Dermis blood vessel endothelial cell (primary cell): Measurements from ENCODE around the gene DDX56. TPM values are rescaled to one million over a fixed set of nuclear protein-coding genes. Genes with fewer than 3 reads are reported as not detected.
"Not testable (repeated sequence)": the region's sequence is repeated elsewhere in the genome, so short reads cannot be mapped to it uniquely, and the experiment has no call there.

Experiments
- DNase-seq: peaks from one replicate; pipeline ENCODE4 v3.0.0; 2010
- total RNA-seq: library from RNA; depleted of rRNA; stranded (reverse); fragments of >200 nt; gene quantifications from 2 replicates; pipeline ENCODE4 v1.2.3, GENCODE V29; 2014

DDX56 gene
- total RNA-seq, 1 donor from 2014 or later, result 55.5 TPM

- DNase-seq, result peak; percentile 17
Measured at GRCh38 chr7:44561962-44562621, 11.6 kb downstream of the DDX56 start.

GRCh38 chr7:44561481-44561880 lies 12.2 kb downstream of the DDX56 start:
- DNase-seq, result no peak

- no peak for DNase-seq
Measured at GRCh38 chr7:44559485-44559884, 14.2 kb downstream of the DDX56 start.

- DNase-seq, result no peak
Measured at GRCh38 chr7:44557485-44557884, 16.2 kb downstream of the DDX56 start.

- no peak for DNase-seq
Measured at GRCh38 chr7:44555350-44555749, 18.4 kb downstream of the DDX56 start.

GRCh38 chr7:44552473-44553005 lies 21.2 kb downstream of the DDX56 start:
- DNase-seq, result not testable (repeated sequence)

GRCh38 chr7:44549457-44549856 lies 24.3 kb downstream of the DDX56 start:
- no peak for DNase-seq

GRCh38 chr7:44548893-44549292 lies 24.8 kb downstream of the DDX56 start:
- no peak for DNase-seq

- peak; percentile 24 for DNase-seq
Measured at GRCh38 chr7:44547536-44548231, 26.0 kb downstream of the DDX56 start.

- no peak for DNase-seq
Measured at GRCh38 chr7:44541876-44542610, 31.7 kb downstream of the DDX56 start.

- no peak for DNase-seq
Measured at GRCh38 chr7:44541028-44541869, 32.5 kb downstream of the DDX56 start, which contains the start of gene NPC1L1. Gene NPC1L1 (minus strand): TSS chr7:44541330. CDS start chr7:44541259, 71 bp downstream.

- no peak for DNase-seq
Measured at GRCh38 chr7:44540592-44541027, 33.1 kb downstream of the DDX56 start.

GRCh38 chr7:44539669-44540506 lies 33.8 kb downstream of the DDX56 start:
- no peak for DNase-seq

- DNase-seq, result no peak
Measured at GRCh38 chr7:44538798-44539668, 34.7 kb downstream of the DDX56 start.

- no peak for DNase-seq
Measured at GRCh38 chr7:44538093-44538797, 35.5 kb downstream of the DDX56 start.

- no peak for DNase-seq
Measured at GRCh38 chr7:44537442-44537841, 36.3 kb downstream of the DDX56 start.

- no peak for DNase-seq
Measured at GRCh38 chr7:44536090-44536489, 37.6 kb downstream of the DDX56 start.

GRCh38 chr7:44535348-44536064 lies 38.2 kb downstream of the DDX56 start:
- no peak for DNase-seq

- DNase-seq, result peak; percentile 57
Measured at GRCh38 chr7:44534501-44534900, 39.2 kb downstream of the DDX56 start.
